Endodermal cell (in vitro differentiated cells): Measurements from ENCODE around the gene IRF7. TPM values are rescaled to one million over a fixed set of nuclear protein-coding genes. Genes with fewer than 3 reads are reported as not detected.

ENCODE experiments used
- DNase-seq: peaks from one replicate; pipeline ENCODE4 v3.0.0-alpha.2; 2017
- H3K27ac ChIP-seq: 2 replicates; pipeline ENCODE4 v1.5.1; 2013; ENCODE audit warnings: mild to moderate bottlenecking, low read depth, low read length, moderate library complexity
- H3K27me3 ChIP-seq: 2 replicates; pipeline ENCODE4 v1.6.1; 2013; ENCODE audit warnings: mild to moderate bottlenecking, low read length, moderate library complexity; ENCODE audit not compliant: insufficient read depth, control insufficient read depth, poor library complexity, severe bottlenecking
- H3K36me3 ChIP-seq: 2 replicates; pipeline ENCODE4 v1.7.0; 2013; ENCODE audit warnings: mild to moderate bottlenecking, low read length, moderate library complexity; ENCODE audit not compliant: control insufficient read depth, insufficient read depth
- H3K4me1 ChIP-seq: one replicate; pipeline ENCODE4 v1.7.0; 2013; ENCODE audit warnings: low read length; ENCODE audit not compliant: control insufficient read depth, insufficient read depth
- H3K4me3 ChIP-seq: 2 replicates; pipeline ENCODE4 v1.5.1; 2013; ENCODE audit warnings: mild to moderate bottlenecking, low read length, moderate library complexity
- H3K9ac ChIP-seq: 2 replicates; pipeline ENCODE4 v1.6.1; 2013; ENCODE audit warnings: mild to moderate bottlenecking, low read length, moderate library complexity; ENCODE audit not compliant: poor library complexity, severe bottlenecking; ENCODE audit errors: extremely low read depth
- H3K9me3 ChIP-seq: 2 replicates; pipeline ENCODE4 v1.6.1; 2013; ENCODE audit warnings: mild to moderate bottlenecking, low read length, moderate library complexity; ENCODE audit not compliant: control insufficient read depth
- H3K27ac Mint-ChIP-seq: 2 replicates; pipeline ENCODE4 v1.8.0; 2020; ENCODE audit warnings: mixed read lengths
- H3K27me3 Mint-ChIP-seq: 2 replicates; pipeline ENCODE4 v1.8.0; 2021; ENCODE audit warnings: mild to moderate bottlenecking, mixed read lengths; ENCODE audit not compliant: insufficient read depth
- H3K36me3 Mint-ChIP-seq: 2 replicates; pipeline ENCODE4 v1.8.0; 2020; ENCODE audit warnings: low read depth, mixed read lengths
- H3K4me1 Mint-ChIP-seq: 2 replicates; pipeline ENCODE4 v1.8.0; 2020; ENCODE audit warnings: mixed read lengths
- H3K4me3 Mint-ChIP-seq: 2 replicates; pipeline ENCODE4 v1.8.0; 2020; ENCODE audit warnings: mild to moderate bottlenecking, moderate library complexity, mixed read lengths
- H3K9me3 Mint-ChIP-seq: 2 replicates; pipeline ENCODE4 v1.8.0; 2020; ENCODE audit warnings: mild to moderate bottlenecking, mixed read lengths
- WGBS, 2 experiments: methylation state at CpG; one replicate each; pipeline versions ENCODE4 v1.1.5 to v1.1.7; 2013; ENCODE audit warnings: missing lambda C conversion rate in 2 of 2, mixed read lengths in 1 of 2; ENCODE audit not compliant: insufficient coverage in 1 of 2, insufficient read length in 1 of 2; 5-methylcytosine and 5-hydroxymethylcytosine counted together
- total RNA-seq, 2 donors: library from RNA; stranded (reverse); fragmentation: NEBNext Ultra II Directional in 1 of 2; extraction: Animal tissue kit (Norgen Biotek cat#: 25700) in 1 of 2; gene quantifications; 2 replicates in 1 of 2; 3 replicates in 1 of 2; pipeline ENCODE4 v1.2.1, GENCODE V29; 2021
- TF ChIP-seq, protein P1 (sequence below): fragments of 200-600 bp; sonication (generic); conservative IDR thresholded peaks from 2 replicates; pipeline ENCODE4 v1.5.0; 2021; ENCODE audit warnings: antibody characterized with exemption, mild to moderate bottlenecking

Gene IRF7
- total RNA-seq, 2 donors from 2014 or later: 9.3 to 16.8 TPM

DNA sequence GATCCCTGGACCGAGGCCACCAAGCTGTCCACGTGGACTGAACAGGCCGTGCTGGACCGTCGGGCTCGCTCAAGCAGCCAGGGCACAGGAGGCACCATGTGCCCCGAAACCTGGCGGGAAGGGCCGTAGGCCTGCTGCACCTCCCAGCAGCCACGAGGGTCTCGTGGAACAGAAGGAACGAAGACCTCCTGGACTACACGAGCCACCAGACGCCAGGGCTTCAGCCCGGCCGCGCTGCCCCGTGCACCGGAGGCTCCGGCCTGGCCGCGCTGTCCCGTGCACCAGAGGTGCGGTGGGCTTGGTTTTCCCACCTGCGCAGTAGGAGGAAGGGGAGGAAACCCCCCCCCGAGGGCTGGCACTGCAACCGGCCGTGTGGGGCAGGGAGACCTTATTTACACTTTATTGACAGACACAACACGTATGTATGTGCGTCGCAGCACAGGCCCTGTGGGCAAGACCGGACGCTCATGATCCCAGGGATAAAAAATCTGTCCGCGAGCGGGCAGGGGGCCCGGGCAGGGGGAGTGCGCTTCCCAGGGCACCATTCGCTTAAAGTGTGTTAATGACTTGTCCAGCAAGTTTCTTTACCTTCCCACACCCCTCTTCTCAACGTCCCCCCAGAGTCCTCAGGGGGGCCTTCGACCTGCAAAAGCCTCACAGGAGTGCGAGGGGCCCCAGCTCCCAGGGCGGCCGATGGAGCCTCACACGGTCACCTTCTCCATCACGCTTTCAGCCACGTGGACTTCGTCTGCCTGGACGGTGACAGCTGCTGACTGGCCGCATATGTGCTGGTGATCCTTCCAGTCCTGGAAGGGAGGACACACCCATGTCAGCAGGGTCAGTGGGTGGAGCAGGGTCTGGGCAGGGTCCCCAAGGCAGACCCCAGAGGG lies 28.3 kb upstream of the IRF7 start:
- Mint-ChIP-seq H3K4me1 (no peaks in the 10 kb centered on the region), H3K4me3 (no peak overlapping the region), H3K9me3 (no peaks in the 10 kb centered on the region), H3K27ac (no peak overlapping the region), H3K27me3 (peaks cover 14% of the 10 kb centered on the region), H3K36me3 (peaks cover 24% of the 10 kb centered on the region)
- TF ChIP-seq, protein P1, sequence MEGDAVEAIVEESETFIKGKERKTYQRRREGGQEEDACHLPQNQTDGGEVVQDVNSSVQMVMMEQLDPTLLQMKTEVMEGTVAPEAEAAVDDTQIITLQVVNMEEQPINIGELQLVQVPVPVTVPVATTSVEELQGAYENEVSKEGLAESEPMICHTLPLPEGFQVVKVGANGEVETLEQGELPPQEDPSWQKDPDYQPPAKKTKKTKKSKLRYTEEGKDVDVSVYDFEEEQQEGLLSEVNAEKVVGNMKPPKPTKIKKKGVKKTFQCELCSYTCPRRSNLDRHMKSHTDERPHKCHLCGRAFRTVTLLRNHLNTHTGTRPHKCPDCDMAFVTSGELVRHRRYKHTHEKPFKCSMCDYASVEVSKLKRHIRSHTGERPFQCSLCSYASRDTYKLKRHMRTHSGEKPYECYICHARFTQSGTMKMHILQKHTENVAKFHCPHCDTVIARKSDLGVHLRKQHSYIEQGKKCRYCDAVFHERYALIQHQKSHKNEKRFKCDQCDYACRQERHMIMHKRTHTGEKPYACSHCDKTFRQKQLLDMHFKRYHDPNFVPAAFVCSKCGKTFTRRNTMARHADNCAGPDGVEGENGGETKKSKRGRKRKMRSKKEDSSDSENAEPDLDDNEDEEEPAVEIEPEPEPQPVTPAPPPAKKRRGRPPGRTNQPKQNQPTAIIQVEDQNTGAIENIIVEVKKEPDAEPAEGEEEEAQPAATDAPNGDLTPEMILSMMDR: no peak
- WGBS, 2 experiments: 93 to 98% methylated on average over 30 to 50 of the region's 50 CpGs
- no peak overlapping the region for H3K27ac ChIP-seq
- no peak overlapping the region for H3K9ac ChIP-seq
- H3K36me3 ChIP-seq: no peaks in the 10 kb centered on the region
- DNase-seq: no peak
- no peaks in the 10 kb centered on the region for H3K9me3 ChIP-seq
- H3K27me3 ChIP-seq: peaks cover 14% of the 10 kb centered on the region
- no peaks in the 10 kb centered on the region for H3K4me1 ChIP-seq
- H3K4me3 ChIP-seq: no peak overlapping the region

- peaks cover 21% of the 10 kb centered on the region for H3K27me3 ChIP-seq
- WGBS, 2 experiments: 93 to 94% methylated on average over 7 to 9 of the region's 9 CpGs
- peaks cover 3% of the 10 kb centered on the region for H3K4me1 ChIP-seq
- H3K36me3 ChIP-seq: no peaks in the 10 kb centered on the region
- H3K4me3 Mint-ChIP-seq: no peak overlapping the region
- H3K4me3 ChIP-seq: no peak overlapping the region
- H3K9me3 Mint-ChIP-seq: no peaks in the 10 kb centered on the region
- no peaks in the 10 kb centered on the region for H3K9me3 ChIP-seq
- DNase-seq: no peak
- peaks cover 19% of the 10 kb centered on the region for H3K36me3 Mint-ChIP-seq
- H3K4me1 Mint-ChIP-seq: peaks cover 6% of the 10 kb centered on the region
- H3K27ac Mint-ChIP-seq: no peak overlapping the region
- no peak overlapping the region for H3K9ac ChIP-seq
- TF ChIP-seq, protein P1: no peak
- no peak overlapping the region for H3K27ac ChIP-seq
- H3K27me3 Mint-ChIP-seq: peaks cover 22% of the 10 kb centered on the region
Measured at GRCh38 chr11:643366-643765, 27.6 kb upstream of the IRF7 start.

GRCh38 chr11:641806-642370 lies 26.1 kb upstream of the IRF7 start:
- TF ChIP-seq, protein P1: no peak
- Histone ChIP-seq H3K27ac (no peak overlapping the region), H3K9me3 (no peaks in the 10 kb centered on the region), H3K4me3 (no peak overlapping the region), H3K9ac (no peak overlapping the region), H3K4me1 (peaks cover 3% of the 10 kb centered on the region), H3K36me3 (no peaks in the 10 kb centered on the region), H3K27me3 (peaks cover 36% of the 10 kb centered on the region)
- WGBS, 2 experiments: 94 to 98% methylated on average over 9 to 19 of the region's 19 CpGs
- Mint-ChIP-seq H3K4me3 (no peak overlapping the region), H3K4me1 (peaks cover 9% of the 10 kb centered on the region), H3K36me3 (peaks cover 12% of the 10 kb centered on the region), H3K27me3 (peaks cover 34% of the 10 kb centered on the region), H3K9me3 (no peaks in the 10 kb centered on the region), H3K27ac (no peak overlapping the region)
- no peak for DNase-seq
